ENCODE results near the gene RHBDD3.
A peak's percentile ranks its signal among the peaks of the same experiment; 100 is the strongest.

The RHBDD3 gene

DNA sequence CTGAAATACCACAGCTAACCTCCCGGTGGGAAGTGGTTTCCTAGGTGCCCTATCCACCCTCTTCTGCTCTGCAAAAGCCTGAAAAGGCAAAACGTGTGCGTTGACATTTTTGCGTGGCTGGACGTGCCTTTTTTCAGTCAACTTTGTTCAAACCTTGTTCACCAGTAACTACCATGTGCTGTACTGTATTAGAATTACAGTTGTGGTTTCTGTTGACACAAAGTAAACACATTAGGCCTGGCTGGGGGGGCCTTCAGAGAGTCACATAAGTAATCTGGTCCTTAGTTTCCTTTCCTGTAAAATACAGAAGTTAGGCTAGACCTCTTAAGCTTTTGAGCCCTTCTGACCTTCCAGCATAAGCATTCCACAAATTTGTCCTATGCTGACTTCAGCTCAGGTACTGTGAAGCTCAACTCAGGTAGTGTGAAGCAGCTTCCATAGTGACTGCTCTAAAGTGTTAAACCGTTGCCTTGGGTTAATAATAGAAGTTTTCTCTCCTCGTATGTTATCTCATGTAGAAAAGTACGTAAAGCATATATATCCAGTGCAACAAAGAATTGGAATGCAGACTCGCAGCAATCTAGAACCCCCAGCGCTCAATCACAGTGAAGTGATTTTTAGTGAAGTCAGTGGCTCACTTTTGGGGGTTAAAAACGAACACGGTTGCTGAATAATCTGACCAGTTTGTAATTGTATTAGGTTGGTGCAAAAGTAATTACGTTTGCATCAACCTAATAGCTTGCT lies 2.1 kb upstream of the RHBDD3 start:
- no peak for DNase-seq (ENCODE audit: low read depth in 2 of 2)

DNA sequence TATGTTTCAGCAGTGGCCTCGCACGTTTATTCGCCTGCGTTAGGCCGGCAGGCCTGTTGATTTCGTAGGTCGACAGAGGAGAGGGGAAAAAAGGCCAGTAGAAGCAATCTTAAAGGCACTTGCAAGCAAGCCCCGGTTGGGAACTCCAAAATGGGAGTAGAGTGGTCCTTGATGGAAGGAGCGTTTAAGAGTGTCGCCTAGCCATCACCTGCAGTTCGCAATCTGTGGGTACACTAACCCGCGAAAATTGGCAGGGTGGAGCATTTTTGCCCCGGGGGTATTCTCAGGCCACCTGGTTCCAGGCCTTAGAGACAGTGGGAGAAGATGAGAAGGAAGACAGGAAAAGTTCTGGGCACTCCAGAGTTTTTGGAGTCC lies 1.4 kb upstream of the RHBDD3 start:
- no peak for DNase-seq (ENCODE audit: low read depth in 2 of 2)

DNA sequence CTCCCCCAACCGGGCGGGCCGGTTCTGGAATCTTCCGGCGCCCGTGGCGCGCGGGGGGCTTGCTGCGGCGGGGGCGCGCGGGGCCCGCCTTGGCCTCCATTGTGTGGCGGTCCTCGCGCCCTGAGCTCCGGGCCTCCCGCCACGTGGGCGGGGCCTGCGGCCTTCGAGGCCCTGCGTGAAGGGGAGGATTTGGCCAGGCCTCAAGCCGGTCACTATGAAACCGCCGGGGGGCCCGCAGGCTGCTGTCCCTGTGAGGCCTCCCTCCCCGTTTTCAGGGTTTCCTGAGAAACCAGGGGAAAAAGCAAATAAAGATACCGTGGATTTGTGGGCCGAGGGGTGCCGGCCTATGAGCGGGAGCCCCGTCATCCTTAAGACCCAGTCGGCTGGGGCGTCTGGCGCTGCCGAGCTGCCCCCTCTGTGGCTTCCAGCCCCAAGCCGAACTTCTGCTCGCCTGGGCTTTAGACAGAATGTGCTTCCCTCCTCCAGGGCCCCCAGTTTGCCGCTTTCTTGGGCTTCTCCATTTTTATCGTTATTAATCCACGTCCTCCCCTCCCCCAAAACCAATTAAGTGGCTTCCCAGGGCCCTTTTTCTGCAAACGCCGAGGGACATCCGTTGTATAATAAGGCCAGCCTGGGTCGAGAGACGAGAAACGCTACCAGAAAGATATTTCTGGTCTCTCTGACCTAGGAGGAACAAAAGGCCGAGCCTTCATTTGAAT lies 889 bp upstream of the RHBDD3 start:
- peak; percentile 15 to 19 for DNase-seq (ENCODE audit: low read depth in 2 of 2)

DNA sequence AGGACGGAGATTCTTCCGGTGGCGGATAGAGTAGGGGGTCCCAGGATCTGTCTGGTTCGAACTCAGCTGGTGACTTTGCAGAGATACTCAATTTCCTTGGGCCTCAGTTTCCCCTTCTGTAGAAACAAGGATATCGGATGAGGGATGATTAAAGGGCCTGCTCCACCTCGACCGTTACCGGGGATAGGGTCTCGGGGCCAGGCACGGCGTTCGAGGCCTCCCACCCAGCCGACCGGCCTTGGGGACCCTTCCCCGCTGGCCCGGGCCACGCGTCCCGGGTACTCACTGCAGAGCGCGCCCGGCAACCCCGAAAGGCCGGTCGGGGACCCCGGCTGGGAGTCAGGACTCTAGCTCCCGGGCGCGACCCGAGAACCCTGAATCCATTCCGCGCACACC lies 321 bp downstream of the RHBDD3 start:
- DNase-seq (ENCODE audit: low read depth in 2 of 2), result no peak

DNA sequence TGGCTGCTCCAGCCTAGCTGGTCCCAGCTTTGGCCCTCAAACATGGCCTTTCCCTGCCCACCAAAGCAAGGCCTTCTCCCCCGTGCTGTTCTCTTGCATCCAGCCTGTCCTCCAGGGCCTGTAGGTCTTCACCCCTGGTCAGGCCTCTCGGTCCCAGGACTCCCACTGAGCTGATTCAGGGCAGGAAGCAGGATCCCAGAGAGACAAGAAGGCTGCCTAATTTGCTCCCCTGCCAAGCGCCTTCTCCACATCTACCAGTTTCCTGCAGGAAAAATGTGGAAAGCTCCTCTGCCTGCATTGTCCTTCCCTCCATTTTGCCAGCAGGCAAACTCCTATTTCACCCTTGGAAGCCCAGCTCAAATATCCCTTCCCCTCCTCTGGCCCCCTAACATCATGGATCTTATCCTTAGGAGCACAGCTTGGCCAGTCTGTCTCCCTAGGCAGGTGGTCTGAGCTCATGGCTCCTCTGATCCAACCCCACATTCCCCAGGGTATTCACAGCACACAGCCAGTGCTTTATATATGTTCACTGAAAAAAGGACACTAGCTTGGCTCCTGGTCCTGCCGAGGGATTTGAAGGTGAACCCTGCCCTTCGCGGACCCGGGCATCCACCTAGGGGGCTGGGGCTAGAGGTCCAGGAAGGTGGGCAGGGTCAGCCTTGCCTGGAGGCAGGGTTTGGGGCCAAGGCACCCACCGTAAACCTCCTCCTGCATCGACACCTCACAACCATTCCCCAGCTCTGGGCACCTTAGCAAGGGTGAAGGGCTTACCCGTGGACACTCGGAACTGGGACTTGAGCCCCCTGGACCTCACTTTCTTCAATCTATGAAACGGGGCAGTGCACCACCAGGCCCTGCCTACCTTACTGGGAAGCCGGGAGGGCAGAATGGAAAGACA lies 968 bp downstream of the RHBDD3 start:
- DNase-seq (ENCODE audit: low read depth in 2 of 2), result no peak

DNA sequence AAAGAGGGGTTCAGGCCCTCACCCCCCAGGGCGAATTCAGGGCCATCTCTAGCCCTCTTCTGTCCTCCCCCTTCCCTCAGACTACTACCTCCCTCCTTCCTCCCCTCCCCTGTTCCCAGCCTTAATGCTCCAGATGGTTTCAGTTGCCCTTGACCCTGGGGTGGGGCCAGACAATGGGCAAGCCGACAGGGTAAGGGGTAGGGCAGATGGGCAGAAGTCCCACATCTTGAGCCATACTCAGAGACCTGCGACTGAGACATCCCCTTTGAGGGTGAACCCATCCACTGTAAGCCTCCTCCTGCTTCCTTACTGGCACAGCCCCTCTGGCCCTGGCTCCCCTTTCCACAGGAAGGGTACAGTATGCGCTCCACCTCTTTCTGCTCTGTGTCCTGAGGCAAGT lies 1.9 kb downstream of the RHBDD3 start:
- DNase-seq (ENCODE audit: low read depth in 2 of 2), result no peak

DNA sequence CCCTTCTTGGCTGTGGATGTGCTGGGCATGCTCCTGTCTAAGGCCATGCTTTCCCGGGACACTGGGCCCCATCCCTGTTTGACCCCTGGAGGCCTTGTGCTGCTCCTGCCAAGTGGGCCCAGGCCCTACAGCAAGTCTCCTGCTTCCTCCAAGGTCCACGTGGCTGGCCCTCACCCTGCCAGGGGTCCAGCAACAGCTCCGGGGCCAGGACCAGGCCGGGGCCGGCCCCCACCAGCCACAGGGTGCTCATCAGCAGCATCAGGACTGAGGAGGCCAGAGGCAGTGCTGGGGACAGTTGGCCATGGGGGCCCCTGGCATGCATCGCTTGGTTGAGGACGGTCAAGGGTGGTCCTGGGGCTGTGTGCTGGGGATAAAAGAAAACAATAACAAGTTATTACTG lies 2.5 kb downstream of the RHBDD3 start:
- DNase-seq (ENCODE audit: low read depth in 2 of 2), result no peak

DNA sequence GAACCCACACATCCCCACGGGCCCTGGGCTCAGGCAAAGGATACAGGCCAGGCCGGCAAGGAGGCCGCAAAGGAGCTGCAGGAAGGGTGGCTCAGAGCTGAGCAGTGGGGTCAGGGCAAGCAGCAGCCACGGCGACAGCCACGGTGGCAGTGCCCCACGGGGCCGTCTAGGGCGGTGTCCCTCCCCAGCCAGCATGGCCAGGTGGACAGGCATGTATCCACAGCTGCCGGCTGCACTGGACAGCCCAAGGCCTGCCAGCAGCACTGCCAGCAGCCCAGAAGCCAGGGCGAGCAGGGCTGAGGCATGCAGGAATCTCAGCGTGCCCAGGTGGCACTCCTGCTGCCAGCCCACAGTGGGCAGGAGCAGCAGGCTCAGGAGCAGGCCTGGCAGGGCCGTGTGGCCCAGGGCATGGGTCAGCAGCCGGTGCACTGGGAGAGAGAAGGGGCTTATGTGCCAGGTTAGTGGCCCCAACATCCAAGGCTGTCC lies 3.9 kb downstream of the RHBDD3 start:
- DNase-seq (ENCODE audit: low read depth in 2 of 2), result no peak

DNA sequence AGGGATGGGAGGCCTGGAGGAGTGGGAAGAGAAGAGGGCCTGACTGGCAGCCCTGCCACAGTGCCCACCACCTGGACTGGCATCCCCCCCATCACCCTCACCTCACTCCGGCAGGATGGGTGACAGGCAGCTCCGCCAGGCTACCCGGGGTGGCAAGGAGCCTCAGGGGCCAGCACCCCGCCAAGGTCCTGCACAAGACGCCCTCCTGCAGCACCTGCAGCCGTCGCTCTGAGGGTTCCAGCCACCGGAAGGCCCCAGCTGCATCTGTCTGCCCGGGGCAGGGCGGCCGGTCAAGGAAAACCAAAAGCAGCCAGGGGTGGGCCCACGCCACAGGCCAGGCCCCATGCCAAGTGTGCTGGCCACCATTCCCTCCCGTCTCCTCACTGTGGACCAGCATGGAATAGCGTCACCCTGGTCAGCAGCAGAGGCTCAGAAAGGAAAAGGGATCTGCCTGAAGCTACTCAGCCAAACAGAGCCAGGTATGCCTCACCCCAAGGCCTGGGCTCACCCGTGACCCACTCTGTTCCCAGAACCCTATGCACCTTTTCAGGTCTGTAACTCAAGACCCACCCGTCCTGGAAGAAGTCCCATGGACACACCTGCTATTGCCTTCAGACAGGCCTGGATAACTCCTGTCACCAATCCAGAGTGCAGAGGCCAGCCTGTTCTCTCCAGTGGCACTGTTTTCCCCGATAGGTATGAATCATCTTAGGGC lies 7.0 kb downstream of the RHBDD3 start:
- DNase-seq (ENCODE audit: low read depth in 2 of 2), result no peak

DNA sequence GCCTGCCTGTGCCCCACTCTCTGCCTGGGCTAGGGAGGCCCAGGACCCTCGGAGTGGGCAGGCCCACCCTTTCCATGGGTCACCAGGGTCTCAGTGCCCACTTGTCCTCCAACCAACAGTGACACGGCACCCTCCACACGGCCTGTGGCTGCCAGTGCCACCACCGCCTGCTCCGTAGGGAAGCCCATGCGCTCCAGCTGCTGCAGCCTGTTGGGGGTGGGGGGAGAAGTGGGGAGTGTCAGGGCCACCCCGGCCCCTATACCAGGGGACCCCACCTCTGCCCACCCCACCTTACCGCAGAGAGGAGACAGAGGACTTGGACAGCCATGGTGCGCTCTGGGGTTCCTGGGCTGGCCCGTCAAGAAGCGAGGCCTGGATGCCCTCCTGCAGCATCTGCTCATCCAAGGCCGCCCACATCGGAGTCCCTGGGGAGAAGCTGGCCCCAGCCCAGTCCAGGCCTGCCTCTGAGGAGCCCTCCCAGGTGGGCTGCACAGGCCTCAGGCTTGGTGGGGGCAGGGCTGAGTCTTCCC lies 7.7 kb downstream of the RHBDD3 start:
- DNase-seq (ENCODE audit: low read depth in 2 of 2), result no peak

DNA sequence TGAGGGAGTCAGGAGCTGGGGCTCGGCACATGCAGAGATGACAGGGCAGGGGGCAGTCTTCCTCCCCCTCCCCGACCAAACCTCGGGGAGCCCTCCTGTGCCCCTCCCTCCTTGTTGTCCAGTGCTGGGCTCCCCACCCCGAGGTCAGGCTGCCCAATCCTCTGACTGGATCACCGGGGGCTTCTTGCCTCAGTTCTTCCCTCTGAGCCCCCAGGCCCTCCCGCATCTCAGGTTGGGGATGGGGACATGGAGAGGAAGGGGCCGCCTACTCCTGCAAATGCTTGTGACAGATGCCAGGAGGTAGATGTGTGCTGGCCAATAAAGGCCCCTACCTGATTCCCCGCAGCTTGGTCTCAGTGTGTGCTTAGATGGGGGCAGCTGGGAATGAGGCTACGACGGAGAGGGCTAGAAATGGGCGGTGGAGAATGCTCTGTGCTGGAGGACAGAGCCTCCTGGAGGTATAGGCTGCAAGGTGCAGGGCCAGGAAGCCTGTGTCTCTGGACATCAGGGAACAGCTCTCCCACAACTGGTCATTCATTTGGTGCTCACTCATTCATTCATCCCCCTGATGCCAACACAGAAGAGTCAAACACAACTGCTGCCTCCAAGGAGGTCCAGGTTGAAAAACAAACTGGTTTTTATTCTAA lies 8.4 kb downstream of the RHBDD3 start:
- no peak for DNase-seq (ENCODE audit: low read depth in 2 of 2)

DNA sequence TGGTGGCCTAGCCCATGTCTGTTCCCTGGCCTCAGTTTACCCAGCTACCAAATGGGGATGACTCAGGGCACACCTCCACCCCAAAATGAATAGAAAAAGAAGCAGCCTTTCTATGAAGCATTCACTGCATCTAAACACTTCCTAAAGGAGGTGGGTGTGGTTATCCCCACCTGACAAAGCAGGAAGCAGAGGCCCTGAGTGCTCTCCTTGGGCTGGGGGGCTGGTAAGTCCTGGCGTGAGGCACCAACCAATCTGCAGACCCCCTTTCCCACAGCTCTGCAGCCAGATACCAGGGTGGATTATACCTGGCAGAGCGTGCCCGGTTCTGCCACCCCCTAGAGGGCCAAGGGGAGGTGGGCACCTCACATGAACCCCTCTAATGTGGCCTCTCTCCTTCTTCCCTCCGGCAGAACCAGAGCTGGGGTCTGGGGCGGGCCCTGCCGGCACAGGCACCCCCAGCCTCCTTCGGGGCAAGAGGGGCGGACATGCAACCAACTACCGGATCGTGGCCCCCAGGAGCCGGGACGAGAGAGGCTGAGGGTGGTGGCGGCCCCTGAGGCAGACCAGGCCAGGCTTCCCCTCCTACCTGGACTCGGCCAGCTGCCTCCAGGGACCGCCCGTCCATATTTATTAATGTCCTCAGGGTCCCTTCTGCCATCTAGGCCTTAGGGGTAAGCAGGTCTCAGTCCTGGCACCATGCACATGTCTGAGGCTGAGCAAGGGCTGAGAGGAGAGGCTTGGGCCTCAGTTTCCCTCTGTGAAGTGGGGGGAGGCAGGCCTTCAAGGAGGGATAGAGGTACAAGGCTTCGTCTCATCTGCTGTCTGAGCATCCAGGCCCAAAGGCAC lies 9.2 kb downstream of the RHBDD3 start:
- no peak for DNase-seq (ENCODE audit: low read depth in 2 of 2)

DNA sequence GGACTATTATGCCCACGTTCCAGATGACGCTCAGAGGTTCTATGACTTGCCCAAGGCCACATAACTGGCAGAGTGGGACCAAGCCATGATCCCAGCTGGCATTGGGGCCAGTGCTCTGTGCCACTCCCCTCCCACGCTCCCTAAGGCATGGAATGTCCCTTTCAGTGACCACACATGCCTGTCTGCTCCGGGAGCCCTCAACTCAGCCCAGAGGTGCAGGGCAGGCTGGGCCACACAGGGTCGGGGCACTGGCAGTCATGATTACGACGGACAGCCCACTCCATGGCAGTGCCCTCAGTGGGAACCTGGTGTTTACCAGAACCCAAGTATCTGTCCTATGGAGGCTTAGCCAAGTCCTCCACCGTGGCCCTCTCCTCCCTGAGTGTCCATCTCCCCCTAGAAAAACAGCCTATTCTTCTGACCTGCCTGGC lies 10.0 kb downstream of the RHBDD3 start:
- no peak for DNase-seq (ENCODE audit: low read depth in 2 of 2)

DNA sequence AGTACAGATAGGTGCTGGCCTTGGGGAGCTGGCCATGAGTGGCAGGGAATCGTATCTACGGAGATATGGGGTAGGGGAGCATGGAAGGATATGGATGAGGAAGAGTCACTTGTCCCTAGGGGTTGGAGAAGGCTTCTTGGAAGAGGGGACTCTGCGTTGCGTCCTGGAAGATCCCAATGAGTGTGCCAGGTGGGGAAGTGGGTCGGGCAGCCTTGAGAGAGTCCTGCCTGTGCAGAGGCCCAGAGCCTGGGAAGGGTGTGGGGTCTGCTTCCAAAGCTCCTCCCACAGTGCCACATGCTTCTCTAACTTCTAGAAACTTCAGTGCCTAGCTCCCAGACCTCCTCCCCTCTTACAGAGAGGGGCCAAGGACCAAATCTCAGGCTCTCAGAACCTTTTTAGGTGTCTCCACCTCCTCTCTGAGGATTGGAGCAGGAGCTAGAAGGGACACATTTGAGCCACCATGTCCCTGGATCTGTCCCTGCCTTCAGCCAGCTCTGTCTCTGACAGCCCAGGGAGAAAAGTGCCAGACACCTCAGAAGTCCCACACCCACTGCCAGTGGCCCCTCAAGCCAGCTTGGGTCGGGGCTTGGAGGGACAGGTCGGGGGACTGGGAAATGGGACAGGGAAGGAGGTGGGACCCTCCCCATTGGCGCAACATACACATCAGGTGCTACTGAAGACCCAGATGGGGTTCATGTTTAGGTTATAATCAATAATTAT lies 11.0 kb downstream of the RHBDD3 start:
- DNase-seq (ENCODE audit: low read depth in 2 of 2), result no peak

DNA sequence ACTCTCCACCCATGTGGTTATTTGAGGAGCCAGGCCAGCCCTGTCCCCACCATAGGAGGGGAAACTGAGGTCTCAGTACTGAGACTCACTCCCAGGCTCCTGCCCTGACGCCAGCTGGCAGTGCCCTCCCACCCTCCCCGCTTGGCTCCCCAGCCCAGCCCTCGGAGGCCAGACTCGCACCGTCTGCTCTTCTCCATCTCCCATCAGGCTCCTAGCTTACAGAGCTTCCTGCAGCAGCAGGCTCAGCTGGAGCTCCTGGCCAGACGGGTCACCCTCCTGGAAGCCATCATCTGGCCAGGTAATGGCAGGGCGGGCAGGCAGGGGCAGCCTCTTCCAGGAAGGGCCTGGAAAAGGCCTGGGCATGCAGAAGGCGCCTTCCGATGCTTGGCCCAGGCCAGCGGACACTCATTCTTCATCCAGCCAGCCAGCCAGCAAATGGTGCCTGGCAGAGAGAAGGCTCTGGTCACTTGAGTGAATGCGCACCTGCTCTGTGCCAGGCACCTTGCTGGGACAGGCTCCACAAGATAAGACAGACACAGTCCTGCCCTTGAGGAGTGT lies 12.6 kb downstream of the RHBDD3 start:
- DNase-seq (ENCODE audit: low read depth in 2 of 2), result no peak

DNA sequence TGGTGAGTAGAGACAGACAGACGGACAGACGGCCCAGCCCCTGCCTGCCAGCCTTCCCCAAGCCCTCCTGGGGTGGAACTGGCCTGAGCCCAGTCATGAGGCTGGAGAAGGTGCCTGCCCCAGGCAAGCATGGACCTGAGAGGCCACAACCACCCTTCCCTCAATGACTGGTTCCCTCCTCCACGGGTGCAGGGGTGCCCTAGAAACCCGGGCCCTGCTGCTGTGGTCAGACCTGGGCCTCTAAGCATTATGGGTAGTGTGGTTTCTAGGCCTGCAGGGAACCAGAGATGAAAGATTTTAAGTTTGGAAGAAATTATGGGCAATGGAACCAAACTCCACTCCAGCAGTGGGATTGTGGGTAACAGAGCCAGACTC lies 13.5 kb downstream of the RHBDD3 start:
- no peak for DNase-seq (ENCODE audit: low read depth in 2 of 2)

DNA sequence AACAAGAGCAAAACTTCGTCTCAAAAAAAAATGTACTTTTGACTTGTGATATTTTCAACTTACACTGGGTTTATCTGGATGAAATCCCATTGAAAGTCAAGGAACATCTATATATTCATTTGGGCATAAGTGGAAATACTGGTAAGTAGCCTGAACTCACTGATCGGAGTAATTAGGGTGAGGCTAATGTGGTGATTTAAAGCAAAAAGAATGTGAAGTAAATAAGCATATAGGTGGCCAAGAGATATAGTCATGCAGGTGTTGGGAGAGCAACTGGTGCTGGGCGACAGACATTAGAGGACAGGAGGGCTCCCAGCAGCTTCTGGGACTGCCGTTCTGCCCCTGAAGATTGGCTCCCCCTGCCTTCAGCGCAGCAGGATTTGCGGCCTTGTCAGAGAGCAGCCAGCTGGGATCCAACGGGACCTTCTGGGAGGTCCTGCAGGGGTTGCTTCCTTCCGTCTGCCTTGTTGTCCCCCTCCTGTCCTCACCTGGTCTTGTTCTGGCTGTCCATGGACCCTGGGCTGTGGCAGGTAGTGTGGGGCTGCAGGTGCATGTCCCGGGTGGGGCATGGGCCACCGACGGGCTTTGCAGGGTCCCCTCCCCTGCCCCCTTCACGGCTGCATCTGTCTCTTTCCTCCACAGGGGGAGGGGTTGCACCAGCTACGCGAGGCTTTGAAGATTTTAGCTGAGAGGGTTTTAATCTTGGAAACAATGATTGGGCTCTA lies 14.1 kb downstream of the RHBDD3 start:
- no peak for DNase-seq (ENCODE audit: low read depth in 2 of 2)

All from stimulated activated CD8-positive, alpha-beta memory T cell treated with anti-CD3 and anti-CD28 coated beads, Interleukin-2, amount 100 ng/mL, for 48 hours (primary cell).